ENCODE results near the gene ELP5.

DNA sequence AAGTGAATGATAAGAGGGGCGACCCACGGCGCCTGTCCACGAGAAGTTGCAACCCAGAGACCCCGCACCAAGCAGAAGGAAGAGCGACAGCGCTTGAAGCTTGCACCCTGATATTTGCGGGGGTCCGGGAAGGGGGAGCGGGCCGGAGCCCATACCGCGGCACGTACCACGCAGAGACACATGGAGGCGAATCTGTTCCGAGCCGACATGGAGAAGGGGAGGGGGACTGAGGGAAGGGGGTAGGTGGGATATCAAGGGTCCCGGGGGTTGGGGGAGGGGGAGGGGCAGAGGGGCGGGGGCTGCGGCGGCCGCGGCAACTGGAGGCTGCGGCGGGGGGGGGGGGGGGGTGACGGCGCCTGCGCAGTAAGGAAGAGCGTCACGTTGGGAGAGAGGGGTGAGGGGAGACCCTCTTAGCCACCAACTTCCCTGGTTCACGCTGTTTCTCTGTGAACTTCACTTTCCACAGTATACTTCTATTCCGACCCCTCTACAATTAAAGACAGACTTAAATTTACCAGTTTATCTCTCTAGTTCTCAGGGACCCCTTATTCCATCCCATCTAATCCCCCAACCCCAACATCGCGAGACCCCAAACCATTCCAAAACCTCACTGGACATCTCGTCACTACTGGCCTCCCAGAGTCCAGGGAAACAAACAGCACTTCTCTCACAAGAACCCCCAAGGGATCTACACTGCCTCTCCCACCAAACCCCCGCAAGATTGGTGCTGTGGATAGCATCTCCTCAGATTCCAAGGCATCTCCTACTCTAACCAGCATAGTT lies 40.3 kb upstream of the ELP5 start:
- TF ChIP-seq PML (IDR thresholded peaks at IDR 0.05; ENCODE audit: low read length) (no peak), ZNF274 (IDR thresholded peaks at IDR 0.05; ENCODE audit: insufficient read depth, insufficient read length) (no peak)
